Measurements from ENCODE around the gene DAGLA.
A peak's percentile ranks its signal among the peaks of the same experiment; 100 is the strongest.

DAGLA gene

GRCh38 chr11:61752925-61753521 lies 72.8 kb downstream of the DAGLA start:
- Histone ChIP-seq H3K4me1 (ENCODE audit: insufficient read depth, low read length) (peaks cover 51% of the 10 kb centered on the region), H3K36me3 (ENCODE audit: insufficient read depth, low read length) (no peaks in the 10 kb centered on the region), H3K9me3 (ENCODE audit: control insufficient read depth, insufficient read depth, low read length) (no peaks in the 10 kb centered on the region), H3K9ac (ENCODE audit: low read depth, low read length) (peak overlapping the region; percentile 68)

GRCh38 chr11:61753672-61754071 lies 73.5 kb downstream of the DAGLA start:
- Histone ChIP-seq H3K36me3 (ENCODE audit: insufficient read depth, low read length) (no peaks in the 10 kb centered on the region), H3K9ac (ENCODE audit: low read depth, low read length) (no peak overlapping the region), H3K4me1 (ENCODE audit: insufficient read depth, low read length) (peaks cover 51% of the 10 kb centered on the region), H3K9me3 (ENCODE audit: control insufficient read depth, insufficient read depth, low read length) (no peaks in the 10 kb centered on the region)

- H3K9me3 ChIP-seq (ENCODE audit: control insufficient read depth, insufficient read depth, low read length) = no peaks in the 10 kb centered on the region
- peak overlapping the region; percentile 11; the same call in 1 of the 2 replicates for H3K9ac ChIP-seq (ENCODE audit: low read depth, low read length)
- H3K4me1 ChIP-seq (ENCODE audit: insufficient read depth, low read length) = peaks cover 40% of the 10 kb centered on the region
- no peaks in the 10 kb centered on the region for H3K36me3 ChIP-seq (ENCODE audit: insufficient read depth, low read length)
These were observed 74.6 kb downstream of the DAGLA start for GRCh38 chr11:61754534-61755482.

GRCh38 chr11:61756147-61756451 lies 75.9 kb downstream of the DAGLA start:
- Histone ChIP-seq H3K4me1 (ENCODE audit: insufficient read depth, low read length) (peaks cover 33% of the 10 kb centered on the region), H3K9me3 (ENCODE audit: control insufficient read depth, insufficient read depth, low read length) (no peaks in the 10 kb centered on the region), H3K9ac (ENCODE audit: low read depth, low read length) (no peak overlapping the region), H3K36me3 (ENCODE audit: insufficient read depth, low read length) (no peaks in the 10 kb centered on the region)

GRCh38 chr11:61756452-61757212 lies 76.4 kb downstream of the DAGLA start:
- H3K36me3 ChIP-seq (ENCODE audit: insufficient read depth, low read length) = no peaks in the 10 kb centered on the region
- peaks cover 39% of the 10 kb centered on the region for H3K4me1 ChIP-seq (ENCODE audit: insufficient read depth, low read length)
- no peak overlapping the region for H3K9ac ChIP-seq (ENCODE audit: low read depth, low read length)
- no peaks in the 10 kb centered on the region for H3K9me3 ChIP-seq (ENCODE audit: control insufficient read depth, insufficient read depth, low read length)

GRCh38 chr11:61757213-61757862 lies 77.1 kb downstream of the DAGLA start:
- no peak overlapping the region for H3K9ac ChIP-seq (ENCODE audit: low read depth, low read length)
- no peaks in the 10 kb centered on the region for H3K9me3 ChIP-seq (ENCODE audit: control insufficient read depth, insufficient read depth, low read length)
- H3K36me3 ChIP-seq (ENCODE audit: insufficient read depth, low read length) = no peaks in the 10 kb centered on the region
- H3K4me1 ChIP-seq (ENCODE audit: insufficient read depth, low read length) = peaks cover 40% of the 10 kb centered on the region

GRCh38 chr11:61760946-61761345 lies 80.8 kb downstream of the DAGLA start:
- Histone ChIP-seq H3K9ac (ENCODE audit: low read depth, low read length) (no peak overlapping the region), H3K9me3 (ENCODE audit: control insufficient read depth, insufficient read depth, low read length) (no peaks in the 10 kb centered on the region), H3K4me1 (ENCODE audit: insufficient read depth, low read length) (peaks cover 33% of the 10 kb centered on the region), H3K36me3 (ENCODE audit: insufficient read depth, low read length) (no peaks in the 10 kb centered on the region)

GRCh38 chr11:61761440-61762222 lies 81.4 kb downstream of the DAGLA start:
- Histone ChIP-seq H3K9ac (ENCODE audit: low read depth, low read length) (no peak overlapping the region), H3K36me3 (ENCODE audit: insufficient read depth, low read length) (no peaks in the 10 kb centered on the region), H3K4me1 (ENCODE audit: insufficient read depth, low read length) (peaks cover 26% of the 10 kb centered on the region), H3K9me3 (ENCODE audit: control insufficient read depth, insufficient read depth, low read length) (no peaks in the 10 kb centered on the region)

GRCh38 chr11:61762223-61762615 lies 82.0 kb downstream of the DAGLA start:
- Histone ChIP-seq H3K4me1 (ENCODE audit: insufficient read depth, low read length) (peaks cover 21% of the 10 kb centered on the region), H3K9me3 (ENCODE audit: control insufficient read depth, insufficient read depth, low read length) (no peaks in the 10 kb centered on the region), H3K36me3 (ENCODE audit: insufficient read depth, low read length) (no peaks in the 10 kb centered on the region), H3K9ac (ENCODE audit: low read depth, low read length) (no peak overlapping the region)

GRCh38 chr11:61762798-61763197 lies 82.6 kb downstream of the DAGLA start:
- Histone ChIP-seq H3K9ac (ENCODE audit: low read depth, low read length) (no peak overlapping the region), H3K9me3 (ENCODE audit: control insufficient read depth, insufficient read depth, low read length) (no peaks in the 10 kb centered on the region), H3K4me1 (ENCODE audit: insufficient read depth, low read length) (peaks cover 21% of the 10 kb centered on the region), H3K36me3 (ENCODE audit: insufficient read depth, low read length) (no peaks in the 10 kb centered on the region)

GRCh38 chr11:61763930-61764605 lies 83.9 kb downstream of the DAGLA start:
- Histone ChIP-seq H3K36me3 (ENCODE audit: insufficient read depth, low read length) (no peaks in the 10 kb centered on the region), H3K4me1 (ENCODE audit: insufficient read depth, low read length) (peaks cover 15% of the 10 kb centered on the region), H3K9ac (ENCODE audit: low read depth, low read length) (no peak overlapping the region), H3K9me3 (ENCODE audit: control insufficient read depth, insufficient read depth, low read length) (no peaks in the 10 kb centered on the region)

GRCh38 chr11:61764606-61765260 lies 84.5 kb downstream of the DAGLA start:
- Histone ChIP-seq H3K9me3 (ENCODE audit: control insufficient read depth, insufficient read depth, low read length) (no peaks in the 10 kb centered on the region), H3K4me1 (ENCODE audit: insufficient read depth, low read length) (peaks cover 20% of the 10 kb centered on the region), H3K36me3 (ENCODE audit: insufficient read depth, low read length) (no peaks in the 10 kb centered on the region), H3K9ac (ENCODE audit: low read depth, low read length) (no peak overlapping the region)
